Coronary artery (tissue), 2 donors: ENCODE measurements around the gene LIPK.

ENCODE experiments used
- DNase-seq: peaks from one replicate; pipeline ENCODE4 v3.0.0-alpha.2; 2017; ENCODE audit warnings: low spot score
- H3K27ac ChIP-seq, 2 donors: fragments of 200-600 bp; sonication (generic); one replicate each; pipeline ENCODE4 v1.5.1; 2016 to 2019
- H3K4me3 ChIP-seq: fragments of 200-600 bp; sonication (generic); 2 replicates; pipeline ENCODE4 v1.5.1; 2016; ENCODE audit warnings: mild to moderate bottlenecking, moderate library complexity
- CTCF ChIP-seq: fragments of 200-600 bp; sonication (generic); IDR thresholded peaks from one replicate; pipeline ENCODE4 v1.5.1; 2019; ENCODE audit warnings: antibody characterized with exemption

The LIPK gene

GRCh38 chr10:88742448-88742847, 36.4 kb downstream of the LIPK start:
- no peak for TF ChIP-seq CTCF
- Histone ChIP-seq H3K27ac (no peak overlapping the region), H3K4me3 (no peak overlapping the region)
- no peak for DNase-seq

- TF ChIP-seq CTCF: no peak
Observed at GRCh38 chr10:88744002-88744401, 38.0 kb downstream of the LIPK start.

GRCh38 chr10:88745633-88746032, 39.6 kb downstream of the LIPK start:
- TF ChIP-seq CTCF: no peak
- Histone ChIP-seq H3K27ac (no peak overlapping the region), H3K4me3 (no peak overlapping the region)
- no peak for DNase-seq

More at GRCh38 chr10:88744002-88744401, 38.0 kb downstream of the LIPK start:
- DNase-seq: no peak
- no peak overlapping the region for H3K4me3 ChIP-seq
- H3K27ac ChIP-seq: no peak overlapping the region

DNA sequence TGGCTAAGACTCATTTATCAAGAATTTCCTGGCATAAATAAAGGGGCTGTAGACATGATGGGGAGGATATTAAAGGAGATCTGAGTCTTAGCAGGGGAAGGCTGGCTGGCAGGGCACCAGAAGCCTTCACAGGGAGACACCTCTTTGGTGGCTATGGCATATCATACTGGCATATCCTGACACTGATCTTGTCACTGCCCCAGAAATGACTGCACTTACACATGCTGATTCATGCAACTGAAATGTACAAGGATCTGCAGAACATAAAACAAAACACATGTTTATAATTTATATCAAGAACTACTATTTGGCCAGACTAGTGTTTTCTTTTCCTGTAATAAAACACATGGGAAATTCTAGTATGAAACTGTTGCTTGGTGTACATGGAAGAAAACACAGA, 48.2 kb downstream of the LIPK start:
- Histone ChIP-seq H3K4me3 (no peak overlapping the region), H3K27ac (no peak overlapping the region)
- TF ChIP-seq CTCF: no peak
- no peak for DNase-seq

DNA sequence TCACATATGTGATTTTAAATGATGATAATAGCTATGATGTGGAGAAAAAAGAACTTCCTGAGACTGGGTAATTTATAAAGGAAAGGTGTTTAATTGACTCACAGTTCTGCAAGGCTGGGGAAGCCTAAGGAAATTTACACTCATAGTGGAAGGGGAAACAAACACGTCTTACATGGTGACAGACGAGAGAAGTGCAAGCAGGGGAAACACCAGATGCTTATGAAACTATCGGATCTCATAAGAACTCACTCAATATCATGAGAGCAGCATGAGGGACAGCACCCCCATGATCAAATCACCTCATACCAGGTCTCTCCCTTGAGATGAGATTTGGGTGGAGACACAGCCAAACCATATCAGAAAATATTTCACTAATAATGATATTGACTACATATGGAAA, 49.7 kb downstream of the LIPK start:
- Histone ChIP-seq H3K4me3 (no peak overlapping the region), H3K27ac (no peak overlapping the region)
- TF ChIP-seq CTCF: no peak
- no peak for DNase-seq

DNA sequence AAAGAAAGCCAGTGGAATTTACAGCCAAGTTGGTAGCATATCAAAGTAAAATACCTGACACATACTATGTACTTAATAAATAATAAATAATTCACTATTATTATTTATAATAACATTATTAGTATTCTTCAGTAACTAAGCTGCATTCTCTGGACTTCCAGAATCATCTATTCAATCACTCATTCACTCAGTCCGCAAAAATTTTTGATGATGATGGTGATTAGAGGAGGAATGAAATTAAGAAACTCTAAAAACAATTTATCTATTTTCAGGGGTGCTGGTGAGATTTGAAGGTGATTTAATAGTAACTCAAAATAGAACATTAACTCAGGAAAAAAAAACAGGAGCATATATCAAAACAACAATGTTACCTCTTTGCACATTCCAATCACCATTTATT, 50.6 kb downstream of the LIPK start:
- no peak overlapping the region for H3K27ac ChIP-seq
- no peak for TF ChIP-seq CTCF
- DNase-seq: no peak
- no peak overlapping the region for H3K4me3 ChIP-seq

- no peak for DNase-seq
- Histone ChIP-seq H3K4me3 (no peak within 1 kb of the TSS), H3K27ac (no peak within 1 kb of the TSS)
- no peak for TF ChIP-seq CTCF
Observed at GRCh38 chr10:88759366-88760101, 53.5 kb downstream of the LIPK start, which contains the start of gene LIPN. Gene LIPN (plus strand): TSS chr10:88760020. CDS start chr10:88761406, 1,386 bp downstream.
